Nephron (organoid): ENCODE data around the gene TTLL12.
A peak's percentile ranks its signal among the peaks of the same experiment; 100 is the strongest.

Experiments used
- H3K27ac Mint-ChIP-seq, 3 experiments: 2 replicates each; pipeline ENCODE4 v1.8.0; 2020; ENCODE audit warnings: mixed read lengths in 3 of 3, mild to moderate bottlenecking in 2 of 3, moderate library complexity in 1 of 3
- H3K27me3 Mint-ChIP-seq: 2 replicates; pipeline ENCODE4 v1.8.0; 2021; ENCODE audit warnings: low read depth, mild to moderate bottlenecking, moderate library complexity, mixed read lengths
- H3K36me3 Mint-ChIP-seq: 2 replicates; pipeline ENCODE4 v1.8.0; 2020; ENCODE audit warnings: low read depth, mixed read lengths
- H3K4me1 Mint-ChIP-seq: 2 replicates; pipeline ENCODE4 v1.8.0; 2020; ENCODE audit warnings: mixed read lengths
- H3K4me3 Mint-ChIP-seq, 3 experiments: 2 replicates each; pipeline ENCODE4 v1.8.0; 2020; ENCODE audit warnings: mild to moderate bottlenecking in 3 of 3, mixed read lengths in 3 of 3, moderate library complexity in 2 of 3
- H3K9me3 Mint-ChIP-seq: 2 replicates; pipeline ENCODE4 v1.8.0; 2020; ENCODE audit warnings: mixed read lengths
- TF ChIP-seq, protein P1 (sequence below), 3 experiments: fragments of 200-600 bp; sonication (generic); IDR thresholded peaks; one replicate each; pipeline ENCODE4 v1.5.0; 2021; ENCODE audit warnings: antibody characterized with exemption in 3 of 3; ENCODE audit not compliant: unreplicated experiment in 3 of 3

The TTLL12 gene

DNA sequence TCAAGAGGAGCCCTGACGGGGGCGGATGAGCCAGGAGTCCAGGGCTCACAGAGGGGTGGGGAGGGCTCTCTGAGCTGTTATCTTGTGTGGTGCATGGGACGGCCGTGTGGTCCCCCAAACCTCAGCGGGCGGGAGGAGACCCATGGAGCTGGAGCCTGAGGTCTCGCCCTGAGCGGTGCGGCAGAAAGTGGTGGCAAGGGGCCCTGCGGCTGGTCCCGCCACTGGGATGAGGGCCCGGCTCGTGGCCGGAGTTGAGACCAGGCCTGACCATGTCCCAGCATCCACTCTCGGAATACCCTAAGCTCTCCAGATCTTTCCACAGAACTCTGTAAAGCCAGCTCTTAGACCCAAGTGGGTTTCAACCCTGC lies 22.6 kb upstream of the TTLL12 start:
- no peaks in the 10 kb centered on the region for H3K27me3 Mint-ChIP-seq
- H3K27ac Mint-ChIP-seq, result no peak overlapping the region
- no peaks in the 10 kb centered on the region for H3K9me3 Mint-ChIP-seq
- H3K4me3 Mint-ChIP-seq, result no peak overlapping the region
- H3K4me1 Mint-ChIP-seq, result peaks cover 5% of the 10 kb centered on the region
- TF ChIP-seq, protein P1, sequence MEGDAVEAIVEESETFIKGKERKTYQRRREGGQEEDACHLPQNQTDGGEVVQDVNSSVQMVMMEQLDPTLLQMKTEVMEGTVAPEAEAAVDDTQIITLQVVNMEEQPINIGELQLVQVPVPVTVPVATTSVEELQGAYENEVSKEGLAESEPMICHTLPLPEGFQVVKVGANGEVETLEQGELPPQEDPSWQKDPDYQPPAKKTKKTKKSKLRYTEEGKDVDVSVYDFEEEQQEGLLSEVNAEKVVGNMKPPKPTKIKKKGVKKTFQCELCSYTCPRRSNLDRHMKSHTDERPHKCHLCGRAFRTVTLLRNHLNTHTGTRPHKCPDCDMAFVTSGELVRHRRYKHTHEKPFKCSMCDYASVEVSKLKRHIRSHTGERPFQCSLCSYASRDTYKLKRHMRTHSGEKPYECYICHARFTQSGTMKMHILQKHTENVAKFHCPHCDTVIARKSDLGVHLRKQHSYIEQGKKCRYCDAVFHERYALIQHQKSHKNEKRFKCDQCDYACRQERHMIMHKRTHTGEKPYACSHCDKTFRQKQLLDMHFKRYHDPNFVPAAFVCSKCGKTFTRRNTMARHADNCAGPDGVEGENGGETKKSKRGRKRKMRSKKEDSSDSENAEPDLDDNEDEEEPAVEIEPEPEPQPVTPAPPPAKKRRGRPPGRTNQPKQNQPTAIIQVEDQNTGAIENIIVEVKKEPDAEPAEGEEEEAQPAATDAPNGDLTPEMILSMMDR (IDR thresholded peaks at IDR 0.05; ENCODE audit: unreplicated experiment in 3 of 3), result no peak
- H3K36me3 Mint-ChIP-seq, result no peaks in the 10 kb centered on the region

GRCh38 chr22:43208703-43209522 lies 22.0 kb upstream of the TTLL12 start:
- no peaks in the 10 kb centered on the region for H3K27me3 Mint-ChIP-seq
- H3K4me1 Mint-ChIP-seq, result peaks cover 5% of the 10 kb centered on the region
- no peak overlapping the region for H3K4me3 Mint-ChIP-seq
- TF ChIP-seq, protein P1 (IDR thresholded peaks at IDR 0.05; ENCODE audit: unreplicated experiment in 3 of 3), result no peak
- H3K36me3 Mint-ChIP-seq, result no peaks in the 10 kb centered on the region
- H3K9me3 Mint-ChIP-seq, result no peaks in the 10 kb centered on the region
- H3K27ac Mint-ChIP-seq, result no peak overlapping the region

DNA sequence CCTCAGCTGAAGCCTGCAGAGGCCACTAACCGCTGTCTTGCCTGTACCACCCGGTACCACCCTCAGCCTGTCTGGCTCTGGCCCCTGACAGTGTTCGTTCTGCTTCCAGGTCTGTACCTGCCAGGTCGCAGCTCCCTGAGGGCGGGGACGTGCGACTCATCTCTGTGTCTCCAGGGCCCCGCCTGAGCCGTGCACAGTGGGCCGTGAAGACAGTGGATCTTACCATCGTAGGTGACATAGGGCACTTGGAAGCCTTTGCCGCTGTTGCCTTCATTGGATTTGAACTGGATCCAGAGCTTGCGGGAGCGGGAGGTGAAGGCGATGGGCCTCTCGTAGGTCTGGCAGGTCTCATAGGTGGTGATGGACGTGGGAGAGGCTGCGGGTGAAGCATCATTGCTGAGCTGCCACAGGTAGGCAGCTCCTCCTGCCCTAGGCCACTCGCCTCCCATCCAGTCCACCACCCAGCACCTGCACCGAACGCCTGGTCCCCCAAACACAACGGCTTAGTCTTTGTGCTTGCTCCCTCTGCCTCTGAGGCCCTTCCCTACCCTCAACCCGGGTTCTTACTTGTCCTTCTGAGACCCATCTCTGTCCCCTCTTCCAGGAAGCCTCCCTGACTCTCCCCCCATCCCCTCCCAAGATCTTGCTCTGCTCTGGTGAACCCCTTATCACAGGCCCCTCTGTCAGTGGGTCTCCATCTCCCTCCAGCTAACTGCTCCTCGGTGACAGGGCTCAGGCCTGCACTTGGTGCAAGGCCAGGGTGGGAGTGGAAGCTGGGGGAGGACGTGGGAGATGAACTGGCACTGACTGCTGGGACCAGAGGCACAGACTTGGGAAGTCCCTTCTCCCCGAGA lies 21.1 kb upstream of the TTLL12 start:
- no peaks in the 10 kb centered on the region for H3K27me3 Mint-ChIP-seq
- H3K4me1 Mint-ChIP-seq, result no peaks in the 10 kb centered on the region

GRCh38 chr22:43207386-43207785 lies 20.5 kb upstream of the TTLL12 start:
- TF ChIP-seq, protein P1 (IDR thresholded peaks at IDR 0.05; ENCODE audit: unreplicated experiment in 3 of 3), result no peak
- Mint-ChIP-seq H3K4me1 (no peaks in the 10 kb centered on the region), H3K36me3 (peaks cover 5% of the 10 kb centered on the region), H3K4me3 (no peak overlapping the region), H3K27ac (no peak overlapping the region), H3K27me3 (no peaks in the 10 kb centered on the region), H3K9me3 (no peaks in the 10 kb centered on the region)

More for the DNA sequence above, 21.1 kb upstream of the TTLL12 start:
- Mint-ChIP-seq H3K9me3 (no peaks in the 10 kb centered on the region), H3K4me3 (no peak overlapping the region), H3K36me3 (no peaks in the 10 kb centered on the region), H3K27ac (no peak overlapping the region)
- TF ChIP-seq, protein P1 (IDR thresholded peaks at IDR 0.05; ENCODE audit: unreplicated experiment in 3 of 3), result no peak

- Mint-ChIP-seq H3K4me1 (no peaks in the 10 kb centered on the region), H3K27ac (peak overlapping the region in 1 of 3 experiments; percentile 41), H3K36me3 (peaks cover 5% of the 10 kb centered on the region), H3K9me3 (no peaks in the 10 kb centered on the region), H3K4me3 (no peak overlapping the region), H3K27me3 (no peaks in the 10 kb centered on the region)
- TF ChIP-seq, protein P1 (IDR thresholded peaks at IDR 0.05; ENCODE audit: unreplicated experiment in 3 of 3), result no peak
These were observed 19.7 kb upstream of the TTLL12 start for GRCh38 chr22:43206509-43207161.
